Renal pelvis (tissue), 4 donors: ENCODE data around the gene TOX2. TPM values are rescaled to one million over a fixed set of nuclear protein-coding genes. Genes with fewer than 3 reads are reported as not detected.

ENCODE experiments used
- DNase-seq: peaks from one replicate; pipeline ENCODE4 v3.0.0-alpha.2; 2013
- polyA plus RNA-seq, 3 donors: library from polyadenylated mRNA; unstranded; fragments of 120-200 nt; gene quantifications; one replicate each; pipeline ENCODE4 v1.2.1, GENCODE V29; 2013; ENCODE audit not compliant: insufficient read length in 3 of 3

TOX2 gene
- polyA plus RNA-seq, 3 donors, result 3.6 to 5.1 (median 3.7) TPM

DNA sequence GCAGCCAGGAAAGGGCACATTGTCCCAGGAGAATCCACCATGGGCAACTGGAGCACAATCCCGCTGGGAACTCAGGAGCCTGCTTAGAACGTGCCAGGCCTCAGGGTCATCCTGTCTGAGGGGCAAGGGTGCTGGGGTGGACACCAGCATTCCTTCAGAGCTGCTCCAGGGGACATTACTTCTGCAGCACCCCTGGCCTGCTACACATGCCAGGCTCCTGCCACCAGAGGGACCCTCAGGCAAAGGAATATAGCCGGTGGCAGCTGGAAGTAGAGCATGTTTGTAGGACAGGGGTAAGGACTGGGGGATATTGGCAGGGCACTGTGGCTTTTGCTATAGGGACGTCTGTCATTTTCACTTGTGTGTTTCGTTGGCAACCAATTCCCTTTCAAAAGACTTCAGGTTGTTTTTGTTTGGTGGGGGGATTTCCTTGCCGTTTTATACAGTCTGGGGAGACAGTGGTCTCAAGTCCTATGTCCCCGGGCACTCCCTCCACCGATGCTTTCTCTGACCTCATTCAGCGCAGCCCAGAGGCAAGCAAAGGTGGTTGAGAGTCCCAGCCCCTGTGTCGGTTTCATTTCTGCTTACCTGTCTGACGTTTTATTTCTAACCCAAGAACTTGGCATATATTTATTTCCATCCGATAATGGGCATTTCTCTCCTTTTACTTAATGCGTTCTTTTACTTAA lies 141.5 kb downstream of the TOX2 start:
- DNase-seq, result no peak

DNA sequence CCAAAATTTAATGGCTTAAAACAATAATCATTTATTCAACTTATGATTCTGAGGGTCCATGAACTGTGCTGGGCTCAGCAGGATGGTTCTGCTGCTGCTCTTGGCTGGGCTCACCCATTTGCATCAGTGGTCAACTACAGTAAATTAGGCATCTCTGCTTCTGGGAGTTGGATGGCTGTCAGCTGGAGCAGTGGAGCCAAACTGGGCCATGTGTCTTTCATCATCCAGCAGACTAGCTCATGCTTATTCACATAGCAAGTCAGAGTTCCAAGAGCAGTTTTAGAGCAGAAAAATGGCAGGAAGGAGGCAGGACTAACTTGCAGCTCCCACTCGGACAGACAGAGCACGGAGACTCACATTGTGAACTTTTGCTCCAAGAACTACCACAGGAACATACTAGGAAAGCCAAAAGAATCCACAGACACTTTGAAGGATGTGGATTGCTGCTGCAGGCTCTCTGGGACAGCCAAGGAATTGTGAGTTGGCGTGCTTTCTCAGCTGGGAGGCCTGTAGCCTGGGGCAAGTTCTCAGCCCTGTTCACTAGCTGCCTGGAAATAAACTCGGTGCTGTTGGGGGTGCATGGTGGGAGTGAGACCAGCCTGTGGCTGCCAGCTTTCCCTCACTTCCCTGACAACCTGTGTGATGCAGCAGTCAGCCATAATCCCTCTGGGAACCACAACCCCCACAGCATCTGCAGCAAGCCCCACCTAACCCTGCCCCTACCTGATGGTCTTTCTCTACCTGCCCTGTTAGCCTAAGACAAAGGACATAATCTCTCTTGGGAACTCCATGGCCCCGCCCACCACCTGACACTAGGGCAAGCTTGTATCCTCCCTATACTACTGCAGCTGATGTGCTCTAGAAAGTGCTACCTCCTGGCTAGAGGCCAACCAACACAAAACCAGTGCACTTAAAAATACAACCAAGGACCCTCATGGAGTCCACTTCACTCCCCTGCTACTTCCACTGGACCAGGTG lies 143.3 kb downstream of the TOX2 start:
- DNase-seq, result no peak

DNA sequence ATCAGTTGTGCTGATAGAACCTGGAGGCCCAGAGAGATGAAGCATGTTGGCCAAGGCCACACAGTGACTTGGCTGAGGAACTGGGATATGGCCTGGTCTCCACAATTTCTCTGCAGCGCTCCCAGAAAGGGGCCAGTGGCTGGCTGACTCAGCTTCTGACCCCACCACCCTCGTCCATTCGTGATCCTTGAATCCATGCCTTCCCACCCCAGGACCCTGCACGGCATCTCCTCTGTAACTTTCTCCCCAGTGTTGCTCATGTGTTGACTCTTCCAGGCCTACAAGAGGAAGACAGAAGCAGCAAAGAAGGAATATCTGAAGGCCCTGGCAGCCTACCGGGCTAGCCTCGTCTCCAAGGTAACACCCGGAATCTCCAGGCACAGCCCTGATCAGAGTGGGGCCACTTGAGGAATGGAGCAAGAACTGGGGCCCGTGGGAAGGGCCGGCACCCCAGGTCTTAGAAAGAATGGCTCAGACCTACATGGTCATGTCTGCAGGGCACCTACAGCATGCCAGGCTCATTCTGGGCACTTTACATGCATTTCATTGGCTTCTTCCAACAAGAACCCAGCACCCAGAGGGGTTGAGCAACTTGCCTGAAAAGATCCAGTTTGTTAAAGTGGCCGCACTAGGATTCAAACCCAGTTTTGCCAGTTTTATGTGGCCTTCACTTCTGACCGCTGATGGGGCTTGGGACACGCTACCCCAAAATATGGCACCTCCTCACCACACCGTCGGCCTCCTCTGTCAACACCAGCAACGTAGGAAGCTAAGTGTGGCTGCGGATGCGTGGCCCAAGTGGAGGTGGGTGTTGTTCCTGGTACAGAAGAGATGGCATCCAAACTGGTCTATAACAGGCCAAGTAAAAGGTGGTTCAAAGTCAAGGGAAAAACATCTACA lies 150.1 kb downstream of the TOX2 start:
- DNase-seq, result no peak

DNA sequence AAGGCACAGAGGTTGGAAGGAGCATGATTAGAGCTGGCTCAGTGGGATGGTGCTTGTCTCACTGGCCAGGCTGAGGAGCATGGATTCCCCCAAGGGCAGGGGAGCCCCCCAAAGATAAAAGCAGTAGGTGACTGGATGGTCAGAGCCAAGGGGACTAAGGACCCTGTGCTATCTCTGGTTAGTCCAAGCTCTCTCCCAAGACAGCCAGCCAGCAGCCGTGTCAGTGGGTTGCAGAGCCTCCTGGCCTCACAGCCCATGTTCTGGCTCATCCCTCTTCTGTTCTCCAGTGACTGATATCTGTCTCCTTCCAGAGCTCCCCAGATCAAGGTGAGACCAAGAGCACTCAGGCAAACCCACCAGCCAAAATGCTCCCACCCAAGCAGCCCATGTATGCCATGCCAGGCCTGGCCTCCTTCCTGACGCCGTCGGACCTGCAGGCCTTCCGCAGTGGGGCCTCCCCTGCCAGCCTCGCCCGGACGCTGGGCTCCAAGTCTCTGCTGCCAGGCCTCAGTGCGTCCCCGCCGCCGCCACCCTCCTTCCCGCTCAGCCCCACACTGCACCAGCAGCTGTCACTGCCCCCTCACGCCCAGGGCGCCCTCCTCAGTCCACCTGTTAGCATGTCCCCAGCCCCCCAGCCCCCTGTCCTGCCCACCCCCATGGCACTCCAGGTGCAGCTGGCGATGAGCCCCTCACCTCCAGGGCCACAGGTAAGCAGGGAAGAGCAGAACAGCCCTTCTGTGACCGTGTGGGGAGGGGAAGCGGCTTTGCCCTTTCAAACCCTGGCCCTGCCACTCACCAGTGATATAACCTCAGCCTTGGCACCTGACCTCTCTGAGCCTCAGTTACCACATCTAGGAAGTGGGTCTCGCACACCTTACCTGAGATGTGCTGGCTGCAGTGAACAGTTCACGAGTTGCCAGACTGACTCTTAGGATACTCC lies 151.0 kb downstream of the TOX2 start:
- DNase-seq, result no peak

DNA sequence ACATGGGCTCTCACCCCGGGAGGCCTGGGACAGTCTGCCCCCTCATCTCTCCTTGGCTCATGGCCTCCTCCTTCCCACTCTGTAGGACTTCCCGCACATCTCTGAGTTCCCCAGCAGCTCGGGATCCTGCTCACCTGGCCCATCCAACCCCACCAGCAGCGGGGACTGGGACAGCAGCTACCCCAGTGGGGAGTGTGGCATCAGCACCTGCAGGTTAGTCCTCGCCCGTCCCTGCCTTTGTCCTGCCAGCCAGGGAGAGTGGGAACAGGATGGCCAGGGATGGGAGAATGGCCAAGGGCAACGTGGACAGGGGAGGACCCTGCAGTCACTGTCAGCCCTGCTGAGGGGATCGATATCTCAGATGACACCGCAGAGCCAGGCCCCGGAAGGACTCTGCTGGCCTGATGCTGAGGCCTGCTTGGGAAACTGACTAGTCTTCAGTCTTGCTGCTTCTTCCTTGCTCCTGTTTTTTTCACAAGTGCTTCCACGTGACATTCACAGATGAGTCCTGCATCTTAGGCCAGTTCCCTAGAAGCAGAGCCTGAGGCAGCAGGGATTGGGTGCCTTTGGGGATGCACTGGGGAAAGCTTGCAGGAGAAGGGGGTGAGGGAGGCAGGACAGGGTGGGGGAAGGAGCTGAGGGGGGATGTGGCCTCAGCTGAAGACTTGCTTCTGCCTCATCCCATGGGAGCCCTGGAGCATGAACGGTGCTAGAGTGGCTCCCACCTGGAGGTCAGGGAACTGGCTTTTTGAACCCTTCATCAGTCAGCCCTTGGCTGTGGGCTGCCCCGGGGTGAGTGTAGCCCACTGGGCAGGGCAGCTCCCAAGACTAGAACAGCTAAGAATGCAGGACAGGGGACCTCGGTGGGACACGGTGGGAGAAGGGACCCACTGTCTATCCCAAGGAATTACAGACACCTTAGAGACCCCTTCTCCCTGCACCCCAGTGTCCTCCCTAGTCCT lies 152.3 kb downstream of the TOX2 start:
- no peak for DNase-seq

DNA sequence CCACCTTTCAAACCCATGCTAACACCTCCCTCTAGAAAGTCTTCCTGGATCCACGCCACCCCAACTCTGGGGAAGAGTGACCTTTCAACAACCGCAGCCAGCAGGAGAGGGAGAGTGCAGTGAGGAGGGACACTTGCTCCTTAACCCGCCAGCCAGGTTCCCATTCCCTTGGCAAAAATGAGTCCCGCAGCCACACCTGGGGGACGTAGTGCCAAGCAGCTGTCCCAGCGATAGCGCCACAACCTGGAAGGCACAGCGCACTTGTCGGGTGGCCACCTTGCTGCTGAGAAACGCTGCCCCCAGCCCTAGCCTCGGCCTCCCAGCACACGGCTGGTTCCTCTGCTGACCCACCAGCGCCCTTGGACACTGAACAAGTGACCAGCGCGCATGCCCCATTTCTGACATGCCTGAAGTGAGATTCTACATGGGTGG lies 153.0 kb downstream of the TOX2 start:
- DNase-seq, result no peak

DNA sequence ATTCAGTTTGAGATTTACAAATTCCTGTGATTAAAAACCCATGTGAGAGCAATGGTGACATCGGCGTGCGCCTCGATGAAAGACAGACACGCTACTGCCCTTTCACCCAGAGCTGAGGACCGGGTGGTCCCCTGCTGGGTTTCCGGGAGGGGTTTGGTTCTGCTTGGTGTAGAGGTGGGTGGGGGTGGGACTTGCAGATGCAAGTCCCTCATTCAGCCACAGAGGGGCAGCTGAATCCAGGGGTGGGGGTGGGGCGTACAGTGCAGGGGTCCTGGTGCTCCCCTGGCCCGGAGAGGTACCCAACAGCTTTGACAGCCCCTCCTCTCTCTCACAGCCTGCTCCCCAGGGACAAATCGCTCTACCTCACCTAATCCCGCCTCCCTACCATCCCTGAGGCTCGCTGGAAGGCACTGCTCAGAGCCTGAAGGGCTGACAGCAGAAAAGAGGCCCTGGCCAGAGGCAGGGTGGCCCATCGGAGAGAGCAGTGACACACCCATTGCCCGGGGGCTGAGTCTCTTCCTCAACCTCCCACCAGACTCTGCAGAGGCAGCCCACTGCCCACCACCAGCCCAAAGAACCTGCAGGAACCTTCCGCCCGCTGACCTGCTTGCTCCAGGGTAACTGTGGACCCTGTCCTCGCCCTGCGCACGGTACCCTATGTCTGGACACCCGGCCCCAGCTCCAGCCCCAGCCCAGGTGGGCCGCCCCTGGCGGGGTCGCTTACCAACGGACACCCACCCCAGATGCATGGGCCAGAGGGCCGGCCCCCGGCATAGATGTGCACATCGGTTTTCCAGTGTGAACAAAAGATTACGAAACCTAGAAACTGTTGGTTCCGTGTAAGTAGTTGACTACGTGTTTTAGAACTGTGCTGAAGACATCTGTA lies 153.9 kb downstream of the TOX2 start:
- no peak for DNase-seq

DNA sequence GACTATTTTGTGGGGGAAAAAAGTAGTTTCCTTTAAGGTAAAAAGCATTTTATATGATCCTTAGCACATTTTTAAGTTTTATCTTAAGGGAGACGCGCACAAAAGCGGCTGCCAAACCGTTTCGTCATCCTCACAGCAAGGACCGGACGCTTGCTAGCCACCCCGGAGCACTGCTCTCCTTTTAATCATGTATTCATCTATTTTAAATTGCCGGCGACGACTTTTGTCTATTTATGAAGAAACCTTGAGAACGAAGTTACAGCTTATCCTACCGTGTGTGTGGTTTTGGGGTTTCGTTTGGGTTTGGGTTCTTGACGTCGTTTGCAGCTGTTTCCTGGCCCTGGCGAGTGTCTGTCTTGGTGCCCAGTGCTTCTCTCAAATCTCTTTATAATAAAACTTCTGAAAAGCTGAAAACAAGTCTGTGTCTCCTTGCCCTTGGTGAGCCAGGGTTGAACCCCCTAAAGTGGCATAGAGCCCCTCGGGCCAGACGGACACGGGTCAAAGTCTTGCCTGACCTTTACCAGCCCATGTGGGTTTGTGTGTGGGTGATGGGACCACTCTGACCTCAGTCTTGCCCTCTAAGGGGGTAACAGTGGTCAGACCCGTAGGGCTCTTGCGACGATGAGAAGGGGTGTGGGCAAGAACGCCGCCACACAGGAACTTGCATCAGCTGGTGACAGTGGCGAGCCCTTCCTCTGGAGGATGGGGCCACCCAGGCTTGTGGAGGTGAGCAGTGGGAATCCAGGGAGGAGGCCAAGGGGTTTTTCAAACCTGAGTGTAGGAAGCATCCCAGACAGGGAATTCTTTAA lies 154.8 kb downstream of the TOX2 start:
- no peak for DNase-seq

DNA sequence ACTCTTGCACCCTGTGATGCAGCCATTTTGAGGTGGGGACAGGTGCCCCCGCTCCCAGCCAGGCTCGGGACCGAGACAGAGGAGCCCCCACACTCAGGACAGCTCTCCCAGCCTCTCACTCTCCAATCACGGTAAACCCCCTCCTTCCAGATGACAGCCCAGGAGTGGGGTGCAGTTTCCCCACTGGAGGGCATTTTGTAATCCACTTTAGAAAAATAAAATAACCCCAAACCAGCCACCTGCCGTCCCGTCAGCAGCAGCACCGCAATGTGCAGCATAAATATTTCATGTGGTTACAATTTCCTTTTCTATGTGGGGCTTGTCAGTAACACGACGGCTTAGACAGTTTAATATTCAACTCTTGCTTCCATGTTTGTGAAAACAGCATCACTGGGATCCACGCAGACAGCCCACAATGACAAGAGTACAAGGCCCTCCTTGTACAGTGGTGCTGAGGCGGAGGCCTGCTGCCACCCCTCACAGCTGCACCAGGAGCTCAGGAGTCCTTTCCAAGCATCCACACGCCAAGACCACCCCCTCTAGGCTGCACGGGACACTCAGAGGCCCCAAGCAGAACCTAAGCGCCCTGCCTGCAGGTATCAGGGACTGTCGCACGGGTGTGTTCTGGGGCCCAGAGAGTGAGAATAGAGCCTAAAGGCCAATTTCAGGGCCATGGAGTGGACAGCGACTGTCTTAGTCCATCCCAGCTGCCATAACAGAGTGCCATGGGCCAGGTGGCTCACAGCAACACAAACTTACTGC lies 155.7 kb downstream of the TOX2 start:
- DNase-seq, result no peak

DNA sequence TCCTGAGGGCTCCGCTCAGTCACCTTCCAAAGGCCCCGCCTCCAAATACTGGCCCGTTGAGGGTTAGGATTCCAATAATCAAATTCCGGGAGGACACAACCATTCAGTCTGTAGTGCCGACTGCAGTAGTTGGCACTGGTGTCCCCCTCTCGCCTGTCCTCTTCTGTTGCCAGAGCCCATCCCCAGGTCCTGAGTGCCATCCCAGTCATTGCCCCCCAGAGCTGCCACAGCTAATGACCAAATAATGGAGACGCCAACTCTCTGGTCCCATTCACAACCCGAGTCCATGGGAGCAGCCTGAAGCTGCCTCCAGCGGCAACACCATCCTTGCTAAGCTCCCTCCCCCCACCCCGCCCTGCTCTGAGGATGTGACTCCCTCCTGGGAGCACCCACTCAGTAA lies 156.4 kb downstream of the TOX2 start:
- DNase-seq, result no peak

DNA sequence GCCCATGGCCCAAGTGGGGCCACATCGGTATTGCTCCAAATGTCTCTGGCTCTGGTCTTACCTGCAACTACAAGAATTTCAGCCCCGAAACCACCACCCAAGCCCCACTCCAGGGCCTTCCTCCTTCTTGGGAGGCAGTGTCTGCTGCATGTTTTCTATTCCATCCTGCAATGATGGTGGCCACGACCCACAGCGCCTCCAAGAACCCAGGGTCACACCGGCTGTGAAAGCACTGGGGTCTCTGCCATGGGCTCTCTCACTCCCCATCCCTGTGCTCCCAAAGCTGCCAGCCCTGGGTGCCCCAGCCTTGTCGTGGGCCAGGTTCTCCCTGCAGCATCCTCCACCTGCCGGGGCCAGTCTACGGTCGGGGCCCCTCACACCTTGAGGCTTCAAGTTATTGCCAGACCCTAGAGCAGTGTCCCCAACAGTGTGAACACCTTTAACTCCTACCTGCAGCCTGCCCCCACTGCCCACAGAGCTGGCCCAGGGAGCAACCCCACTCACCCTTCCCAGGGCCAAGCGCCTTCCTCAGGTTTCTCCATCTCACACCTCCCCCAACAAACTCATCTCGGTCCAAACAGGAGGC lies 157.0 kb downstream of the TOX2 start:
- DNase-seq, result no peak

DNA sequence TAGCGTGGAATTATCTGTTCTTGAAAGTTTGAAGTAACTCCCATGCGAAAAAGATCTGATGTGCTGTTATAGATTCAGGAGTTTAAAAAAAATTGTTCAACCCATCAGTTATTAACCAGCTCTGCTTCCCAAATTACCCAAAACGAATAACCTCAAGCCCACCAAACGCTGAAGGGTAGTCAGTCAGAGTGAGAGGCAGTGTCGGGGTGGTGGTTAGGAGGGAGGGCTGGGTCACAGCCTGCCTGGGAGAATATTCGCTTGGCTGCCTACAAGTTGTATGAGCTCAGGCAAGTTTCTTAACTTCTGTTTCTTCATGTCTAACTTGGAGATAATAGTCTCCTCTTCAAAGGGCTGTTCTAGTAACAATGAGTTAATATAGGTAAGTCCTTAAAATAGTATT lies 157.7 kb downstream of the TOX2 start:
- no peak for DNase-seq

DNA sequence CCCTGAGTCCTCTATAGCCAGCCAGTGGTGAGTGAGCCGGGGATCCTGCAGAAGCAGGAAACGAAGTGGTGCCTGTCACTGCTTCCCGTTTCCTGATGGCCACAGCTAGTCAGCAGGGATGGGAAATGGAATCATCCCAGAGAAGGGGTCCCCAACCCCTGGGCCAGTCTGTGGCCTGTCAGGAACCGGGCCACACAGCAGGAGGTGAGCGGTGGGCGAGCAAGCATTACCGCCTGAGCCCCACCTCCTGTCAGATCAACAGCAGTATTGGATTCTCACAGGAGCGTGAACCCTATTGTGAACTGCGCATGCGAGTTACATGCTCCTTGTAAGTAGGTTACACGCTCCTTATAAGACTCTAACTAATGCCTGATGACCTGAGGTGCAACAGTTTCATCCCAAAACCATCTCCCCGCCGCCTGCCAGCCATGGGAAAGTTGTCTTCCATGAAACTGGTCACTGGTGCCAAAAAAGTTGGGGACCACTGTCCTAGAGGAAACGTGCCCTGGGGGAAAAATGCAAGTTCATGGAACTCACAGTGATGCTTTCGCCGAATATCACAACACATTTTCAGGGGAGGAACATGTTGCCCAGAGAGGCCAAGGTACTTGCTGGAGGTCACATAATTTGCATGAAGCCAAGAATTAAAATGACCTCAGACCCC lies 158.5 kb downstream of the TOX2 start:
- DNase-seq, result no peak

DNA sequence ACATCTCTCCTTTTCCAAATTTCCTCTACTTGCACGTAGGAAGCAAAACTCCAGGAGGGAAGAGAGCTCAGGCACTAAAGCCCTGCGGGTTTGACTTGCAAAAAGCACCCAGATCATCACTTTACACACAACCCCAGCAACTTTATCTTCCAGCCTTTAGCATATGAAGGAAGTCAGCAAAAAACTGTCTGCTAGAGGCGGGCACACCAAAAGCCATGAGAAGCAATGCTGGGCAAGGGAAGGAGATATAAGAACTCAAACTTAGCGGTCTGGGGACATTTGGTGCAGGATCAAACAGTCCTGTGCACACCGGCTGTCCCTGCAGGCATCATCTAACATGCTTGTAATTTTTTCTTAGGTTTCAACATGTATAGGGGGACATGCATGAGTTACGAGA lies 159.0 kb downstream of the TOX2 start:
- DNase-seq, result no peak

DNA sequence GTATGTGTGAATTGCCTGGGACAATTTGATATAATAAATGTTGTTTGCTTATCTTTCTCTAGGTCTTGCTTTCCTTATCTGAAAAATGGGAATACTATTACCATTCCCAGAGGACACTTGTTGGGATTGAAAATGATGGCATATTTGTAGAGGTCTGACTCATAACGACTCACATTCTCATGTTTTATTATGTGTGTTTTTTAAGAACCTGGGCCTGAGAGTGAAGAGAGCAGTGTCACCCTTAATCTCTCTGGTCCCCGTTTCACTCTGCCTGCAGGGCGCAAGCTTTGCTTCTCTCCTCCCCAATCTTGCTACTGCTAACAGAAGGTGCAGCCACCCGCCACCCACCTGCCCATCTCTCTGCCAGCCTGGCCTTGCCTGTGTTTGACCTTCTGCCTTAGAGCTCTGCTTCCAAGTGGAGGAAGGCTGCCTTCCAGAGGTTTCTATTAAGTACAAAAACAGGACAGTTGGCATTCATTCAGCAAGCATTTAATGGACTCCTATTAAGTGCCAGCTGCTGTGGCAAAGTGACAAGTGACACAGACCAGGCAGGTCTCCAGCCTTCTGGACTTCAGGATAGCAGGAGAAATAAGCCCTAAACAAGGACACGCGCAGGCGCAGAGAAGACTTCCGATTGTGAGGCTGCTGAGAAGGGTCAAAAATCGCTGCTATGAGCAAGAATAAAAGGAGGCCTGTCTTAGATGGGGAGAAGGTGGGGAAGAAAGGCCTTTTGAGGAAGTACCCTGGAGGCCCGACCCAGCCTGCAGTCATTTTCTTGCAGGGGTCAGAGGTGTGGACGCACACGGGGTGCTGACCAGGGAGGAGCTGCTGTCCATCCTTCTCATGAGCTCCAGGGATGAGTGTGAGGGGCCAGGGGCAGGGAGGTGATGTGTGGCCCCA lies 159.8 kb downstream of the TOX2 start:
- no peak for DNase-seq
